ENCODE data around the gene TMEM271. TPM values are rescaled to one million over a fixed set of nuclear protein-coding genes. Genes with fewer than 3 reads are reported as not detected.

Gene TMEM271
- total and polyA plus RNA-seq, 4 donors: not detected

- Histone ChIP-seq H3K27me3 (ENCODE audit: control insufficient read depth in 3 of 3, insufficient read depth in 3 of 3, low read length in 2 of 3) (no peaks in the 10 kb centered on the region), H3K36me3 (ENCODE audit: control insufficient read depth in 4 of 4, insufficient read depth in 4 of 4, low read length in 4 of 4) (peaks cover 11 to 77% (median 35%) of the 10 kb centered on the region in 4 donors), H3K4me1 (ENCODE audit: control insufficient read depth in 5 of 5, insufficient read depth in 5 of 5, low read length in 5 of 5) (no peaks in the 10 kb centered on the region), H3K27ac (ENCODE audit: low read depth in 1 of 2, low read length in 1 of 2) (no peak overlapping the region), H3K4me3 (no peak overlapping the region), H3K9me3 (ENCODE audit: control insufficient read depth in 4 of 4, insufficient read depth in 3 of 4, low read length in 3 of 4) (peaks cover 0 to 10% (median 0%) of the 10 kb centered on the region in 4 donors), H3K9ac (ENCODE audit: insufficient read depth in 1 of 2, low read length in 2 of 2) (no peak overlapping the region)
- DNase-seq (no peak), ATAC-seq (ENCODE audit: insufficient read depth, low FRiP score) (no peak)
- no peak for TF ChIP-seq CTCF (IDR thresholded peaks at IDR 0.05; ENCODE audit: control extremely low read depth, extremely low read depth)
- WGBS, 2 donors: 90 to 92% methylated on average over 16 to 17 of the region's 17 CpGs
Measured at GRCh38 chr4:530017-530781, 45.9 kb downstream of the TMEM271 start.

- 96 to 99% methylated on average over 8 of the region's 8 CpGs for WGBS, 2 donors
- ATAC-seq (ENCODE audit: insufficient read depth, low FRiP score) (no peak), DNase-seq (no peak)
- Histone ChIP-seq H3K4me3 (no peak overlapping the region), H3K27ac (ENCODE audit: low read depth in 1 of 2, low read length in 1 of 2) (no peak overlapping the region), H3K9ac (ENCODE audit: insufficient read depth in 1 of 2, low read length in 2 of 2) (no peak overlapping the region), H3K27me3 (ENCODE audit: control insufficient read depth in 3 of 3, insufficient read depth in 3 of 3, low read length in 2 of 3) (no peaks in the 10 kb centered on the region), H3K9me3 (ENCODE audit: control insufficient read depth in 4 of 4, insufficient read depth in 3 of 4, low read length in 3 of 4) (peaks cover 0 to 10% (median 0%) of the 10 kb centered on the region in 4 donors), H3K4me1 (ENCODE audit: control insufficient read depth in 5 of 5, insufficient read depth in 5 of 5, low read length in 5 of 5) (no peaks in the 10 kb centered on the region), H3K36me3 (ENCODE audit: control insufficient read depth in 4 of 4, insufficient read depth in 4 of 4, low read length in 4 of 4) (peaks cover 11 to 74% (median 41%) of the 10 kb centered on the region in 4 donors)
- no peak for TF ChIP-seq CTCF (IDR thresholded peaks at IDR 0.05; ENCODE audit: control extremely low read depth, extremely low read depth)
Measured at GRCh38 chr4:529563-529962, 46.5 kb downstream of the TMEM271 start.

- H3K4me1 ChIP-seq (ENCODE audit: control insufficient read depth in 5 of 5, insufficient read depth in 5 of 5, low read length in 5 of 5): no peaks in the 10 kb centered on the region
- H3K27me3 ChIP-seq (ENCODE audit: control insufficient read depth in 3 of 3, insufficient read depth in 3 of 3, low read length in 2 of 3): no peaks in the 10 kb centered on the region
- no peak for TF ChIP-seq CTCF (IDR thresholded peaks at IDR 0.05; ENCODE audit: control extremely low read depth, extremely low read depth)
- no peak overlapping the region for H3K27ac ChIP-seq (ENCODE audit: low read depth in 1 of 2, low read length in 1 of 2)
- H3K9me3 ChIP-seq (ENCODE audit: control insufficient read depth in 4 of 4, insufficient read depth in 3 of 4, low read length in 3 of 4): peaks cover 0 to 10% (median 0%) of the 10 kb centered on the region in 4 donors
- no peak overlapping the region for H3K4me3 ChIP-seq
- H3K36me3 ChIP-seq (ENCODE audit: control insufficient read depth in 4 of 4, insufficient read depth in 4 of 4, low read length in 4 of 4): peaks cover 16 to 66% (median 42%) of the 10 kb centered on the region in 4 donors
- DNase-seq: peak in 1 of 3 donors; percentile 2
- H3K9ac ChIP-seq (ENCODE audit: insufficient read depth in 1 of 2, low read length in 2 of 2): no peak overlapping the region
- WGBS, 2 donors: 87 to 94% methylated on average over 9 of the region's 9 CpGs
- no peak for ATAC-seq (ENCODE audit: insufficient read depth, low FRiP score)
Measured at GRCh38 chr4:528835-529234, 47.3 kb downstream of the TMEM271 start.
